Ecto neural progenitor cell (in vitro differentiated cells): ENCODE measurements around the gene AAGAB.
"Not testable (repeated sequence)": the region's sequence is repeated elsewhere in the genome, so short reads cannot be mapped to it uniquely, and the experiment has no call there.

Experiments used
- DNase-seq: peaks from one replicate; pipeline ENCODE4 v3.0.0-alpha.2; 2018; ENCODE audit warnings: low spot score

The AAGAB gene, protein sequence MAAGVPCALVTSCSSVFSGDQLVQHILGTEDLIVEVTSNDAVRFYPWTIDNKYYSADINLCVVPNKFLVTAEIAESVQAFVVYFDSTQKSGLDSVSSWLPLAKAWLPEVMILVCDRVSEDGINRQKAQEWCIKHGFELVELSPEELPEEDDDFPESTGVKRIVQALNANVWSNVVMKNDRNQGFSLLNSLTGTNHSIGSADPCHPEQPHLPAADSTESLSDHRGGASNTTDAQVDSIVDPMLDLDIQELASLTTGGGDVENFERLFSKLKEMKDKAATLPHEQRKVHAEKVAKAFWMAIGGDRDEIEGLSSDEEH

DNA sequence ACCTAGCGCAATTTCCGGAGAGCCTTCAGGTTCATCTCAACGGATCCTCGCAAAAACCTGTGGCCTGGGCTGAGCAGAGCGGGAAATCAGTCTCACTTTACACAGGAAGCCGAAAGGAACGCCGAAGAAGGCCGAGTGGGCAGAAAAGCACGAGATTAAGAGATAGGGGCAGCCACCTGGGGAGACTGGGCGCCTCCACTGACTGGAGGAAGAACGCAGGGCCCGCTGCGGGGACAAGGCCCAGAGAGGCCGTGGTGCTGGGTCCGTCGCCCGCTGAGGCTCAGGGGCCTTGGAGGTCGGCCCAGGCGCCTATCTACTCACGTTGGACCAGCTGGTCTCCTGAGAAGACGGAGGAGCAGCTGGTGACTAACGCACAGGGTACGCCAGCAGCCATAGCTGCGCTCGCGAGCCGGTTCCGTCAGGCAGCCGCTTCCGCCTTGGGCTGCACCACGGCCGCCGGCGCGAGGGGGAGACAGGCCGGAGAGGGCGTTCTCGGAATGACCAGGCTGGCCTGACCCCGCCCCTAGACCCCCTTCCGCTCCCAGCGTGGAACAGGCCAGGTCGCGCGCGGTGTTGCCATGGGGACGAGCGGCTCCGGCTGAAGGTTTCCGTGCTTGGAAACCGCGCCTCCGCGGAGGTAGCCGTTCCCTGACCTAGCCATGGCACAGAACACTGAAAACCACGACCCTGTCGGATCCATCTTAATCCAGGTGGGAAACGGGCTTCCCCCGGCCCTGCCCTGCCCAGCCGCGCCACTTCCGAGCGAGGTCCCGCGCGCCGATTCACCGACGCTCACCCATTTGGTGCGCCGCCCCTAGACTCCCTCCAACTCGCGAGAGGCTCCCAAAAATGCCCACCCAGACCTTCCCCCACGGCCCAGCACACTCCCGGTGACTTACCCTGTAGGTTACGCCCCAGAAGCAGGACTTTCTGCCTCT lies at the start of gene AAGAB, which contains the start of gene IQCH:
TSS of gene AAGAB (minus strand) at position 424 of the 938 bp plus-strand sequence. CDS start at position 394, 30 bp downstream.
TSS of gene IQCH (plus strand) at position 549 of the 938 bp plus-strand sequence. CDS start at position 660, 111 bp downstream.
- peak; percentile 99 for DNase-seq

DNA sequence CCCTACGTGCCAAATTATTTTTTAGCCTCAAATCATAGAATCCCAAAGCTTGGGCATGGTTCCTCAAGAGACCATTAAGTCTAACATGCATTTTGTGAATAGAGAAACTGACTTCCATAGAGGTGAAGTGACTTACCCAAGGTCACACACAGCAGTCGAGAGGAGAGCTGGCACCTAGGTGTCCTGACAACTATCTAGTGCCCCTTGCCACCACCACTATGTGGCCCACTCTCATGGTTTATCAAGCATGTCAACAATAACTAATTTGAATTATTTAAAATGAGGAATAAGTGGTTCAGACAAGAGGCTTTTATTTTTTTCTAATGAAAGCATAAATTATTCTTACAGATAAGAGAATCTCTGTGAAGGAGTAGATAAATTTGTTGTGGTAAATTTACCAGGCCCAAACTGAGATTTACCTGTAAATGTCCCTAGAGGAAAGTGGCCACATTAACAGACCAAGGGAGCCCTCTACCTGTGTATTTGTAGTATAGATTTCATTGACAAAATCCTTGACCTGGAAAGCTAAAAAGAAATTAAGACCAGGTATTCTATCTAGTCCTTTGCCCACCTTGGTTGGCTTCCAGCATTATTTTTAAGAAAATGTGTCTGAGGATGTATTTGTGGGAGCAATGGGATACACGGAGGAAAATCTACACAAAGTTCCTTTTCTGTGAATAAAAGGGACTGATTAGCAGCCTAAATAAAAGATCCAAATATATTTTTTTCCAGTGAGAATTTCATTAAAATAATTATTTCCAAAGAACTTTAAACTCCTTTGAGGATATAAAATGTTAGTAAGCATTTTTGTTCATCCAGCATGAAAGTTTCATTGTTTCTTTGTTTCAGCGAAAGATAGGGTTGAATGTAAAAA lies 49.3 kb upstream of the AAGAB start:
- no peak for DNase-seq

DNA sequence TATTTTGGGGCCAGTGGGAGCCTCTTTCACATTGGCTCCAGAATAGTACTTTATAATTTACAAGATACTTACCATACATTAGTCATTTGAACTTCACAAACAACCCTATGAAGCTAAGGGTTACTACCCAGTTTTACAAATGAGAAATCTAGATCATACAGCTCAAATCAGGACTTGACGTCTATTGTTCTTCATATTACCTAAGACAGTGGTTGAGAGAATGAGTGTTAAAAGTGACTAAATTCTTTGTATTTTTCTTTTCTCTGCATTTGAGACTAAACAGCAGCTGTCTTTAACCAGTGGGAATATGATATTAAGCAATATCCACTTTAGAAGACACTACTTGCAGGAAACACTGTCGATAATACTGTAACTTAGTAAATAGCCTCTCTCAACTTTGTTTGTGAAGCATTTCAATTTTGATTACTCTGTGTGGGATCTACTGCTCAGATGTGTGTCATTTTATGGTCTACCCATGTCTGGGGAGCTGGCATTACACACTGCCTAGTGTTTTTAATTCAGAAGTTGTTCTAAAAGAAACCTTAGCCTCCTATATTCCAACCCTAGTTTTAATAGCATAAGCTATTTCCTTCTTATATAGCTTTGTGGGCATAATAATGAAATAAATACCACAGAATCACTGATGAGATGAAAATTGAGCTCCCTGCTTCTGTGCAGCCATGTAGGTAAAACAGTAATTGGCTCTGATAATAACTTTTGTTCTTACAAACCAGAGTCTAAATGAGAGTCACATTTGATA lies 46.0 kb upstream of the AAGAB start:
- no peak for DNase-seq

DNA sequence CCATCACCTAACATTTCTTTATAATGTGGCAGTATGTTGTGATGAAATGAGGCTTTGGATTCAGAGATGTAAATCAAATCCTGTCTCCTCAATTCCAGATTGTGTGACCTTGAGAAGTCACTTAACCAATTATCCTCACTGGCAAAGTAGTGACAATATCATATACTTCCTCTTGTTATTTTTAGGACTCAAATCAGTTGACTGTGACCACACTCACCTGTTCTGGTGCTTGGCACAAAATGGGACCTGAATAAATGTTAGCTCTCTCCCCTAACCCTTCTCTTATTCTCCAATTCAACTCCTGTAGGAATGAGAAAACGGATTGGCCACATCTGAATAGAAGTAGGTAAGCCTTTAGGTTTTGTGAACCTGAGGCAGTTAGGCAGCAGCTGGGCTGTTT lies 42.2 kb upstream of the AAGAB start:
- DNase-seq = no peak

DNA sequence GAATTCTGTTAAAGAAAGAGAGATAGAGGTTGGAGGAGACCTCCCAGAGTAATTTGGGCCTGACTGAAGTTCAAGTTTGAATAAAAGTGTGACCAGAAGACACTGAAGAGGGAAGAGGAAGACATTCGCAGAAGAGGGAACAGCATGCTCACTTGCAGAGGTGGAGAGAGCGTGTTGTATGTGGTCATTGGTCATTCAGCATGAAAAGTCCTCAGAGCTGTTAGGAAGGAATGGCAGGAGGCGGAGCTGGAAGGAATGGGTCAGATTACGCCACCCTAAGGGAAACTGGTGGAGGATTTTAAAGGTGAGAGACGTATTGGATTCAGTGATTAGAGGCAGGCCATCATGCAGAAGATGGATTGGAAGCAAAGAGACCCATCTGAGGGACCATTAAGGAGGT lies 41.7 kb upstream of the AAGAB start:
- DNase-seq = no peak

DNA sequence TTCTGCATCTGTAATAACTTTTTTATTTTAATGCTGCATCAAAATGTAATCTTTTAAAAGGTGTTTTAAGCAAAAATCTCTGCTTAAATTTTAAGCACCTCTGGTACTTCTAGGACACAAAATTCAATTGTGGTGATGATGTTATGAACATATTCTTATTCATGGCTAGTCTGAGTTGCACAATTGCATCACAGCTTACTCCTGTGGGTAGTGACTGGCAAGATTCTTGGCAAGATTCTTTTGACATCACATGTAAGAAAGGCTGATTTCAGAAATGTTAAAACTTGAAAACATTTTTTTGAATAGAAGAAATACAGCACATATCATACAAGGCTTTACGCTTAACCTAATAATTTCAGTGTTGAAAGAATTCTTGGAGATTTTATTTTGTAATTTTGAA lies 35.9 kb upstream of the AAGAB start:
- DNase-seq = no peak

DNA sequence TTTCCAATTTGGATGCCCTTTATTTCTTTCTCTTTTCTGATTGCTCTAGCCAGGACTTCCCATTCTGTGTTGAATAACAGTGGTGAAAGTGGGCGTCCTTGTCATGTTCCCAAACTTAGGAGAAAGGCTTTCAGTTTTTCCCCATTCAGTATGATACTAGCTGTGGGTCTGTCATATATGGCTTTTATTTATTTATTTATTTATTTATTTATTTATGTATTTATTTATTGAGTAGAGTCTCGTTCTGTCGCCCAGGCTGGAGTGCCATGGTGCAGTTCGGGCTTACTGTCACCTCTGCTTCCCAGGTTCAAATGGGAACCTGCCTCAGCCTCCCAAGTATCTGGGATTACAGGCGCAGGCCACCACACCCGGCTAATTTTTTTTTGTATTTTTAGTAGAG lies 31.9 kb upstream of the AAGAB start:
- DNase-seq = not testable (repeated sequence)

DNA sequence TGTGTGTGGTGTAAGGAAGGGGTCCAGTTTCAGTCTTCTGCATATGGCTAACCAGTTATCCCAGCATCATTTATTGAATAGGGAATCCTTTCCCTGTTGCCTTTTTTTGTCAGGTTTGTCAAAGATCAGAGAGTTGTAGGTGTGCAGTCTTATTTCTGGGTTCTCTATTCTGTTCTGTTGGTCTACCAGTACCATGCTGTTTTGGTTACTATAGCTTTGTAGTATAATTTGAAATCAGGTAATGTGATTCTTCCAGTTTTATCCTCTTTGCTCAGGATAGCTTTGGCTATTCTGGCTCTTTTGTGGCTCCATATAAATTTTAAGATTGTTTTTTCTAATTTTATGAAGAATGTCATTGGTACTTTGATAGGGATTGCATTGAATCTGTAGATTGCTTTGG lies 31.2 kb upstream of the AAGAB start:
- DNase-seq = not testable (repeated sequence)

DNA sequence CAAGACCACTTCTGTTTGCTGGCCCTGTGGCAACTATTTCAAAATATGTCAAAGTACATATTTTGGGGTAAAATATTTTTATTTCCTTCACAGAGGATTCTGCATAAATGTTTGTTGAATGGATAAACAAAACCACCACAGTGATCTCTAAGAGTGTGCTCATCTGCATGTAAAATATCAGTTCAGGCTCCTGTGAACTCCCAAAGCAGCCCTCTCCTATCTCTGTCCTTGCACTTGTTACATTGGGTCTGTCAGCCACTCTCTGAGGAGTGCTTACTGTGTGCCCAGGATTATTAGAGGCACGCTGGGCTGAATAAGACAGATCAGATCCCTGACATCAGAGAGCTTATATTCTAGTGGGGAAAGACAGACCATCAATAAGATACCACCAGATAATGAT lies 27.3 kb upstream of the AAGAB start:
- DNase-seq = no peak

DNA sequence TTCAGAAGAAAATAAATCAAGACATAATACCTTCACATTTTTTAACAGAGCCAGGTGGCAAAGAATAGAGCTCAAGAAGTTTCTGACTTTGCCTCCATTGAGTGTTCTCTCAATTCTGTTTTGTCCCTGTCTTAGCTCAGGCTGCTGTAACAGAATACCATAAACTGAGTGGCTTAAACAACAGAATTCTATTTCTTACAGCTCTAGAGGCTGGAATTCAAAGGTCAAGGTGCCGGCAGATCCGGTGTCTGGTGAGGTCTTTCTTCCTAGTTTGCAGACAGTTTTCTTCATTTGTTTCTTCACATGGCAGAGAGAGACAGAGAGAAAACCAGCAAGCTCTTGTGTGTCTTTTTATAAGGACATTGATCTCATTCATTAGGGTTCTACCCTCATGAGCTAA lies 25.8 kb upstream of the AAGAB start:
- no peak for DNase-seq

DNA sequence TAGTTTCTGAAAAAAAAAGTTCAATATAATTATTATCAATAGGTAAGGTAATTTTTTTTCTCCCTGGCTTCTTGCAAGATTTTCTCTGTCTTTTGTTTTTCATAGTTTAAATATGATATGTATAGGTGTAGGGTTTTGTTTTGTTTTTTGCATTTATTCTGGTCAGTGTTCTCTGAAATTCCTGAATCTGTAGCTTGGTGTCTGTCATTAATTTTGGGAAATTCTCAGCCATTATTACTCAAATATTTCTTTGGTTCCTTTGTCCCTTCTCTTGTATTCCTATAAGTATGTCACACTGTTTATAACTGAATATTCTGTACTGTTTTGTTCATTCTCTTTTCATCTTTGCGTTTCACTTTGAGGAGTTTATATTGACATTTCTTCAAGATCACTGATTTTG lies 22.2 kb upstream of the AAGAB start:
- DNase-seq = no peak

DNA sequence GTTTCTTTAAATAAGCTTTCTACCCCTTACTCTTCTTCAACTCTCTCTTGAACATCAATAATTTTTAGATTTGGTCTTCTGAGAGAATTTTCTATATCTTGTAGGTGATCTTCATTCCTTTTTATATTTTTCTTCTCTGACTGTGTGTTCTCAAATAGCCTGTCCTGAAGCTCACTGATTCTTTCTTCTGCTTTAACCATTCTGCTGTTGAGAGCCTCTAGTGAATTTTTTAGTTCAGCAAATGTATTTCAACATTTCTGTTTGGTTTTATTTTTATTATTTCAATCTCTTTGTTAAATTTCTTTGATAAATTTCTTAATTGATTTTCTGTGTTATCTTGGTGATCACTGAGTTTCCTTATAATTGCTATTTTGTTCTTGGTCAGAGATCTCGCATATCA lies 19.8 kb upstream of the AAGAB start:
- no peak for DNase-seq

DNA sequence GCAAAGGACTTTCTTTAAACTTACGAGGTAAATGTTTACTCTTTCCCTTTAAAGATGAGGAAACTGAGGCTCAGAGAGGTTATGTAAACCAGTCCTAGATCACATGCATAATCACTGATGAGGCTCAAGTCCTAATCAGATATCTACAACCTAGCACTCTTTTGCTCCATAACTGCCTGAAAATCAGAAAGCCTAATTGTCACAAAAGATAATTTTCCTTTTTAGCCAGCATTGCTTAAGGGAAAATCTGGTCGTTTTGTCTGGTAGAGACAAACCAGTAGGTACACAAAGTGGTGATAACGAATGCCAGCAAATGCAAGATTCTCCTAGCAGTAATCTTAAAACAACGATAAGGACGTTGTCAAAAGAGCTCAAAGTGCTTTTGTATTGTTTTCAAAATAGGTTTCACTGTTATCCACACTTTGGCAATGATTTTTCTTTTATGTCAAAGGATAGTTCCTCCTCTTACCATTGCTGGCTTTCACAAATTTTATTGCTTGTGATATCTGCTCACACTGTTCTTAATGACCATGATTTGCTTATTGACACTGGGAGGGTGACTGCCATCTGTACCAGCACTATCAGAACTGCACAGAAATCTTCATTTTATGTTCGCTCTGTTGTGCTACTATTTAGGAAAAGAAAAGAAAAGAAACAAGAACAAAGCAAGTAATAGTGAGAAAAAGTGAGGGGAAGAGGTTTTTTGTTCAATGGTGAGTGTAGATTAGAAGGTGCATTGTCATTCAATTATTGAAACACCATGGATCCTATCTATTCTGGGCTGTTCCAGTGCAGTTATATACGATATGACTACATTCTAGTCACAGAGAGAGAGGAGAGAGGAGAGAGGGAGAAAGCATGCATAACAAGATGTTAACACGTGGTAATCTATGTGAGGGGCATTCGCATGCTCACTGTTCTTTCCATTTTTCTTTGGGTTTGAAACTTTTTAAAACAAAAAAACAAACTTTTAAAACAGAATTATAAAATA lies 13.8 kb upstream of the AAGAB start:
- no peak for DNase-seq

DNA sequence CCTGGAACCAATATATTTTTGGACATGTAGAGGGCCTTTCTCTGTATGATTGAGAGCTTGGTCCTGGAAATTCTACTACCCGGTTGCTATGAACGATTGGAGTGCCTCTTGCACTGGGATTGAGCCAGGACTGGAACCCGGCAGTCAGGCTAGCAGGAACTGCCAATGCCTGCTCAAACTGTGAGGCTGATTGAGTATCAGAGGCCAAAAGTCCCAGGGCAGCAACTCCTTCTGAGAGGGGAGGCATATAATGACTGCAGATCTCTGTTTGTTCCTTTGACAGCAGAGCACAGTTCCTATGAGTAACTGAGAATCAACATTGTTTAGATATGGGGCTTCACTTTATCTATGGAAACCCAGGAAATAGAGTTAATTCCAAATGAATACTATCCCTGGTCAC lies 13.0 kb upstream of the AAGAB start:
- no peak for DNase-seq

DNA sequence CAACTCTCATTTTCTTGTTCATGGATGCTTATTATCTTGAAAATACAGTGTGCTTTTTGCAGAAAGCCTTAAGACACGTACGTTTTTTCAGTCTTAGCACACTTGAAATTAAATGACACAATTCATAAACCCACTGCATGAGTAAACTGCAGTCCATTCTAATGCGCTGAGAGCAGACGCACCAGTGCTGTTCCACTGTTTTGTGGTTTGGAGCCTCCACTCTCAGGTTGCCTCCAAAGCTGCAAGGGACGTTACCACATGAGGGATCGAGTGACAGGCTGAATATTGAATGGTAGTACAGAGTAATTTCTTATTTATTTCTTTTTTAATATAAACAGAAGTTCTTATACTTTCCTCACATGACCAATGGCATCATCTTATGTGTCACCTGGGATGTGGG lies 12.4 kb upstream of the AAGAB start:
- DNase-seq = no peak

DNA sequence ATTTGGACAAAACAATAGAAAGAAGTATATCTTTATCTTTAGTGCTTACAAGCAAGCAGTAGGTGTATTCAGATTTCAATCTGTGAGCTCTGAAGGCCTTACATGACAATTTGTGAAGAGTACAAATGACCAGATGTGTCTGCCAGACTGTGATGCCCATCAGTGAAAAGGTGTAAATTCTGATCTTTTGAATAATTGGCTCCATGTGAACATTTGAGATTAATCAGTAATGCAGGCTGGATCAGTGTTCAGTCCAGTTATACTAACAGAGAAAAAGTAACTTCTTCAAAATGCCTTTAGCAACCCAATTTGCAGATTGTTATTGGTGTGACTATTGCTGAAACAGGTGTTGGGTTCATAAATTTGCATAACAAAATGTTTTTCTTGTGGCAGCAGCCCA lies 5.3 kb upstream of the AAGAB start:
- no peak for DNase-seq

DNA sequence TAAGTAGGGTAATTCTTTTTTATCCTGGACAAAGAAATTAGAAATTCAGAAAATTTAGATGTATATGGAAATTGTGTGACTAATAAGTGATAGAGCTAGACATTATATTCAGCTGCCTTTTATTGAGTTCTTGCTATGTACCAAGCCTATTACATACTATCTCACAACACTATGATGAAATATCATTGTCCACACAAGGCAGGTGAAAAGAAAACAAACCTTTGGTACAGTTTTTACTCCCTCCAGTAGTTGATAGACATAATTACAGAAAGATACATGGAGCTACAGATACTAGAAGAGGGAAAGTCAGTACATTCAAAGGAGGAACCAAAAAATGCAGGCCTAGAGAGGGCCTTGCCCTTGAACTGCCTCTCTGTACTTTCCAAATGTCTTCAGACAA lies 4.9 kb upstream of the AAGAB start:
- DNase-seq = no peak

DNA sequence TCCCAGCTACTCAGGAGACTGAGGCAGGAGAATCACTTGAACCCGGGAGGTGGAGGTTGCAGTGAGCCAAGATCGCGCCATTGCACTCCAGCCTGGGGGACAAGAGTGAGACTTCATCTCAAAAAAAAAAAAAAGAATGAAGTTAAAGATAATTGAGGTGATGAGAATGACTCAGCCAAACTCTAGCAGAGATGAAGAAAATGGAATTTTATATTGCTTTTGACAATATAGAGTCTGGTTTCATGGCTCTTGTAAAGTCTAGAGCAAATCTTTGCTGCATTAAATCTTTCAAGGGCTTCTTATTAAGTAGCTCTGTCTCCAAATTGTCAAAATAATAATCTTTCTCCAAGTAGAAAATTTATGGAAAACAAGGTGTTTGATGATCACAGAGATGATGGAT lies 4.0 kb upstream of the AAGAB start:
- not testable (repeated sequence) for DNase-seq

DNA sequence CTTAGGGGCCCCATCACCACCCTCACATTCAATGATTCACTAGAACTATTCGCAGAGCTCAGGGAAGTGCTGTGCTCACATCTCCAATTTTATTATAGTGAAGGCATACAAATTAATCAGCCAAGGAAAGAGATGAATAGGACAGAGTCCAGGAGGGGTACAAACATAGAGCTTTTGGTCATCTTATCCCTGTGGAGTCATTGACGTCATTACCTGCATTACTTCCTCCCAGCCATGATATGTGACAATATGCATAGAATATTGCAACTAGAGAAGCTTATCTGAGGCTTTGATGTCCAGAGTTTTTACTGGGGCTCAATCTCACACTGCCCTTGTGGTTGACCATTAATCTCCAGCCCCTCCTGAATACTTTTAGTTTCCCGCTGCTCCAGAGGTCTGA lies 1.6 kb upstream of the AAGAB start:
- DNase-seq = no peak

DNA sequence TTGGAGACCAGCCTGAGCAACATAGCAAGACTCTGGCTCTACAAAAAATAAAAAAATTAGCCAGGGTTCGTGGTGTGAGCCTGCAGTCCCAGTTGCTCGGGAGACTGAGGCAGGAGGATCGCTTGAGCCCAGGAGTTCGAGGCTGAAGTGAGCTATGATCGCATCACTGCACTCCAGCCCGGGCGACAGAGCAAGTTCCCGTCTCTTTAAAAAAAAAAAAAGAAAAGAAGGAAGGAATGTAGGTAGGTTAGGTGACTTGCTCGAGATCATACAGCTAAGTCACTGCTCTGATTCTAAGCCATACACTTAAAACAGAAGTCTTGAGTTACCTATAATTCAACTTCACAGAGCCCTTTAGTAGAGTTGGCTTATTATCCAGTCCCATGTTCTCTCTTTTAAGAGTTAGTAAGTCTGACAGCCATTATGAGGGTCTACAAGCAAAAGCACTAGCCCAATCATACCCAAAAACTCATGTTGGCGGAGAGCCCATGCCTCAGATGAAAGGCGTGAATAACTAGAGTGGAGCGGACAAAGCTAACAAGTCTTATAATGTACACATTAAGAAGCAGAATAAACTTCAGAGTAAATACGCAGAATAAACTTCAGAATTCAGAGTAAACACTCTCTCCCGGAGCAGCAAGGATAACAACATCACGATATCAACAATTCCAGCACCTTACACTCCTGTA lies 768 bp downstream of the AAGAB start:
- no peak for DNase-seq
